GM21737 (cell line): ENCODE measurements around the gene LRRC9.
"Not testable (repeated sequence)": the region's sequence is repeated elsewhere in the genome, so short reads cannot be mapped to it uniquely, and the experiment has no call there.

Experiments used
- ATAC-seq: cut with Tn5 transposase; IDR thresholded peaks from one replicate; pipeline ENCODE4 v1.9.1; 2021; ENCODE audit warnings: mild to moderate bottlenecking, moderate library complexity; ENCODE audit not compliant: unreplicated experiment

Gene LRRC9

GRCh38 chr14:59952141-59952540 is 32.2 kb downstream of the LRRC9 start:
- not testable (repeated sequence) for ATAC-seq

GRCh38 chr14:59957890-59958289 is 37.9 kb downstream of the LRRC9 start:
- not testable (repeated sequence) for ATAC-seq

- ATAC-seq: no peak
Observed at GRCh38 chr14:59959668-59960067, 39.7 kb downstream of the LRRC9 start.

GRCh38 chr14:59961518-59962062 is 41.6 kb downstream of the LRRC9 start:
- no peak for ATAC-seq

GRCh38 chr14:59964251-59965007 is 44.5 kb downstream of the LRRC9 start:
- peak; percentile 23 for ATAC-seq

GRCh38 chr14:59969319-59969718 is 49.4 kb downstream of the LRRC9 start:
- no peak for ATAC-seq

- ATAC-seq: no peak
Observed at GRCh38 chr14:59981564-59981963, 61.6 kb downstream of the LRRC9 start.

GRCh38 chr14:59983048-59983447 is 63.1 kb downstream of the LRRC9 start:
- ATAC-seq: no peak

- ATAC-seq: no peak
Observed at GRCh38 chr14:59986556-59987059, 66.7 kb downstream of the LRRC9 start.

- no peak for ATAC-seq
Observed at GRCh38 chr14:59997449-59997848, 77.5 kb downstream of the LRRC9 start.

GRCh38 chr14:59997966-59998365 is 78.0 kb downstream of the LRRC9 start:
- no peak for ATAC-seq

GRCh38 chr14:59998564-59998963 is 78.6 kb downstream of the LRRC9 start:
- no peak for ATAC-seq

- no peak for ATAC-seq
Observed at GRCh38 chr14:60002819-60003492, 83.0 kb downstream of the LRRC9 start.

GRCh38 chr14:60003991-60004390 is 84.0 kb downstream of the LRRC9 start:
- ATAC-seq: no peak

- ATAC-seq: no peak
Observed at GRCh38 chr14:60008042-60008441, 88.1 kb downstream of the LRRC9 start.

GRCh38 chr14:60010263-60010662 is 90.3 kb downstream of the LRRC9 start:
- ATAC-seq: not testable (repeated sequence)

GRCh38 chr14:60014402-60014801 is 94.5 kb downstream of the LRRC9 start:
- ATAC-seq: no peak

- ATAC-seq: no peak
Observed at GRCh38 chr14:60021619-60022018, 101.7 kb downstream of the LRRC9 start.

- no peak for ATAC-seq
Observed at GRCh38 chr14:60025571-60025970, 105.6 kb downstream of the LRRC9 start.

- ATAC-seq: no peak
Observed at GRCh38 chr14:60035177-60035576, 115.2 kb downstream of the LRRC9 start.

GRCh38 chr14:60047976-60048375 is 128.0 kb downstream of the LRRC9 start:
- not testable (repeated sequence) for ATAC-seq

GRCh38 chr14:60051721-60052221 is 131.8 kb downstream of the LRRC9 start:
- no peak for ATAC-seq
